GM12878 (cell line): ENCODE results near the gene PISD. TPM values are rescaled to one million over a fixed set of nuclear protein-coding genes. Genes with fewer than 3 reads are reported as not detected.
"Not testable (repeated sequence)": the region's sequence is repeated elsewhere in the genome, so short reads cannot be mapped to it uniquely, and the experiment has no call there.

Experiments
- ATAC-seq: fragments of 200-7000 bp; cut with Tn5 transposase; 3 replicates; pipeline ENCODE4 v1.9.1; 2020; ENCODE audit warnings: mild to moderate bottlenecking, moderate library complexity
- BruUV-seq: library from RNA; stranded (reverse); fragments of 400-500 nt; replicated peaks from 2 replicates; lab custom pipeline; 2021; lab: Mats Ljungman, UMichigan
- CTCF ChIA-PET: fragments of 300-600 bp; sonication (Branson Sonifier 250); formaldehyde crosslinking; extraction: SDS; loops from one replicate; lab custom pipeline; 2021; ENCODE audit warnings: inconsistent platforms; lab: Yijun Ruan, JAX
- POLR2A ChIA-PET: fragments of 350-600 bp; formaldehyde crosslinking; extraction: SDS; loops from one replicate; lab custom pipeline; 2021; ENCODE audit warnings: inconsistent platforms; lab: Charles Lee
- RAD21 ChIA-PET: fragments of 300-600 bp; sonication (Branson Sonifier 250); formaldehyde crosslinking; loops from one replicate; lab custom pipeline; 2023; ENCODE audit warnings: antibody characterized with exemption; ENCODE audit not compliant: unreplicated experiment; lab: Charles Lee
- SMC1A ChIA-PET: fragments of 300-600 bp; sonication (Branson Sonifier 250); formaldehyde crosslinking; loops from one replicate; lab custom pipeline; 2023; ENCODE audit not compliant: unreplicated experiment, uncharacterized antibody; lab: Charles Lee
- DNase-seq: peaks from one replicate; pipeline ENCODE4 v3.0.0-alpha.2; 2011; ENCODE audit warnings: low read depth, low spot score
- FAIRE-seq: peaks from 3 replicates; lab custom pipeline; 2011; peaks lifted over from hg19 to GRCh38; lab: Jason Lieb, UNC
- H2AFZ ChIP-seq: 2 replicates; pipeline ENCODE4 v1.6.0; 2011; ENCODE audit warnings: low read depth, low read length, control low read depth; ENCODE audit not compliant: control insufficient read depth
- H3K27ac ChIP-seq: 2 replicates; pipeline ENCODE4 v1.5.1; 2011; ENCODE audit warnings: control low read depth; ENCODE audit not compliant: control insufficient read depth, insufficient read depth
- H3K27me3 ChIP-seq, 2 experiments: replicated peaks in 1 of 2; 2 replicates each; pipeline versions ENCODE4 v1.6.0 to v1.6.1; 2011; ENCODE audit warnings: low read length in 1 of 2; ENCODE audit not compliant: control insufficient read depth in 2 of 2, insufficient read depth in 2 of 2
- H3K36me3 ChIP-seq, 2 experiments: 2 replicates each; pipeline ENCODE4 v1.5.1; 2011; ENCODE audit warnings: low read length in 1 of 2; ENCODE audit not compliant: control insufficient read depth in 2 of 2, insufficient read depth in 2 of 2
- H3K4me1 ChIP-seq: 2 replicates; pipeline ENCODE4 v1.6.1; 2011; ENCODE audit warnings: mild to moderate bottlenecking, low read length, moderate library complexity, mixed read lengths; ENCODE audit not compliant: control insufficient read depth, insufficient read depth
- H3K4me2 ChIP-seq: 2 replicates; pipeline ENCODE4 v1.6.0; 2011; ENCODE audit warnings: control low read depth; ENCODE audit not compliant: control insufficient read depth, insufficient read depth
- H3K4me3 ChIP-seq: fragments of 200-600 bp; sonication (generic); 2 replicates; pipeline ENCODE4 v1.5.1; 2016
- H3K79me2 ChIP-seq: 2 replicates; pipeline ENCODE4 v1.6.0; 2011; ENCODE audit warnings: low read length; ENCODE audit not compliant: control insufficient read depth, insufficient read depth
- H3K9ac ChIP-seq: 2 replicates; pipeline ENCODE4 v1.8.0; 2011; ENCODE audit warnings: low read length, control low read depth, mixed read lengths; ENCODE audit not compliant: control insufficient read depth, insufficient read depth
- H3K9me3 ChIP-seq: replicated peaks from 3 replicates; pipeline ENCODE4 v1.5.1; 2011; ENCODE audit warnings: mild to moderate bottlenecking, low read length; ENCODE audit not compliant: control insufficient read depth, insufficient read depth
- H4K20me1 ChIP-seq: 2 replicates; pipeline ENCODE4 v1.6.0; 2011; ENCODE audit not compliant: control insufficient read depth, insufficient read depth
- CHD4 ChIP-seq: fragments of 200-600 bp; sonication (generic); IDR thresholded peaks from 2 replicates; pipeline ENCODE4 v1.6.1; 2016; ENCODE audit warnings: mild to moderate bottlenecking
- MYC ChIP-seq: IDR thresholded peaks from 2 replicates; pipeline ENCODE4 v1.6.1; 2011; ENCODE audit warnings: mild to moderate bottlenecking, low read length, moderate library complexity, inconsistent platforms; ENCODE audit not compliant: insufficient read depth, insufficient replicate concordance, insufficient read length, severe bottlenecking
- TCF7 ChIP-seq: IDR thresholded peaks from 2 replicates; pipeline ENCODE4 v1.6.1; 2014; ENCODE audit warnings: antibody characterized with exemption, borderline replicate concordance
- WGBS: methylation state at CpG from one replicate; pipeline ENCODE4 v1.1.6; 2016; ENCODE audit warnings: low lambda C conversion rate; ENCODE audit not compliant: insufficient replicate concordance, insufficient coverage; ENCODE audit errors: missing lambda C conversion rate; 5-methylcytosine and 5-hydroxymethylcytosine counted together
- in situ Hi-C: fragments of 300-500 bp; cut with MboI; formaldehyde crosslinking; loops from 9 replicates; pipeline ENCODE4 v1.14.3; 2018; ENCODE audit warnings: mixed read lengths
- intact Hi-C: fragments of 100-400 bp; cut with micrococcal nuclease; formaldehyde crosslinking; loops from one replicate; pipeline ENCODE4 v1.14.2; 2022; ENCODE audit not compliant: unreplicated experiment
- polyA plus RNA-seq, 11 experiments: library from polyadenylated mRNA; depleted of rRNA in 4 of 11; unstranded in 6 of 11; stranded (reverse) in 5 of 11; fragments of >200 nt; fragmentation: Nextera tagmentation in 4 of 11; fragmentation: Illumina TruSeq in 1 of 11; extraction: Ambion mirVana in 4 of 11; extraction: Trizol in 1 of 11; gene quantifications; 1 replicate in 1 of 11; 2 replicates in 10 of 11; pipeline versions ENCODE4 v1.2.1 to v1.2.3, GENCODE V29; 2011 to 2016; ENCODE audit warnings: inconsistent platforms in 2 of 11, missing spikeins in 2 of 11, low read depth in 1 of 11
- total RNA-seq, 4 experiments: library from RNA; depleted of rRNA in 3 of 4; stranded (reverse); fragments of >200 nt in 3 of 4; fragmentation: Illumina TruSeq in 1 of 4; extraction: Trizol in 1 of 4; gene quantifications; 2 replicates each; pipeline versions ENCODE4 v1.2.1 to v1.2.3, GENCODE V29; 2013 to 2021
- TF ChIP-seq, protein P1 (sequence below): fragments of 450-650 bp; IDR thresholded peaks from 2 replicates; pipeline ENCODE4 v1.6.1; 2017; ENCODE audit warnings: antibody characterized with exemption, mild to moderate bottlenecking, moderate library complexity
- TF ChIP-seq, protein P2 (sequence below): fragments of 450-650 bp; IDR thresholded peaks from 2 replicates; pipeline ENCODE4 v1.6.1; 2017; ENCODE audit warnings: borderline replicate concordance

PISD gene
- total and polyA plus RNA-seq, 10 of the 15 experiments (the other 5 are each of a cell fraction or from before 2014, with no cell fraction given) = 25.8 to 62.7 (median 45.8) TPM

DNA sequence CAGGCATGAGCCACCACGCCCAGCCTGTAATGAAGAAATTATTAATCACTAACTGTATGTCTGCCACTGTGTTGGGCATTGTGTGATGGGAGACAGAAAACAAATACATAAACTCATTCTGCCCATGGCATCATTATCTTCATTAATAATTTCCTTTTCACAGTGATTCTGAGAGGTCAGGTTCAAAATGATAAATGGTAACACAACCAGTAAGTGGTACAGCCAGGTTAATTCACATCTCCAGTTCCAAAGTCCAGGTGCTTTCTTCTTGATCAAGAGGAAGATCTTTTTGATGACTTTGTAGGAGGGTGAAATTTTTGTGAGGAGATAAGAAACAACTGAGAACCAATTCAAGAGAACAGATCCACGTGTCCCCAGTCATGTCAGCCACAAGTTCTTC lies 66.7 kb downstream of the PISD start:
- no peaks in the 10 kb centered on the region for H3K9me3 ChIP-seq
- H3K36me3 ChIP-seq = no peaks in the 10 kb centered on the region
- intact Hi-C loops = no loop called here
- H3K4me1 ChIP-seq = no peaks in the 10 kb centered on the region
- RAD21 ChIA-PET = no interaction called here
- H3K9ac ChIP-seq = no peak overlapping the region
- no peak for ATAC-seq
- no peaks in the 10 kb centered on the region for H3K79me2 ChIP-seq
- H4K20me1 ChIP-seq = no peaks in the 10 kb centered on the region
- no peak for FAIRE-seq
- no peak overlapping the region for H2AFZ ChIP-seq
- TF ChIP-seq MYC = no peak
- TF ChIP-seq, protein P1, sequence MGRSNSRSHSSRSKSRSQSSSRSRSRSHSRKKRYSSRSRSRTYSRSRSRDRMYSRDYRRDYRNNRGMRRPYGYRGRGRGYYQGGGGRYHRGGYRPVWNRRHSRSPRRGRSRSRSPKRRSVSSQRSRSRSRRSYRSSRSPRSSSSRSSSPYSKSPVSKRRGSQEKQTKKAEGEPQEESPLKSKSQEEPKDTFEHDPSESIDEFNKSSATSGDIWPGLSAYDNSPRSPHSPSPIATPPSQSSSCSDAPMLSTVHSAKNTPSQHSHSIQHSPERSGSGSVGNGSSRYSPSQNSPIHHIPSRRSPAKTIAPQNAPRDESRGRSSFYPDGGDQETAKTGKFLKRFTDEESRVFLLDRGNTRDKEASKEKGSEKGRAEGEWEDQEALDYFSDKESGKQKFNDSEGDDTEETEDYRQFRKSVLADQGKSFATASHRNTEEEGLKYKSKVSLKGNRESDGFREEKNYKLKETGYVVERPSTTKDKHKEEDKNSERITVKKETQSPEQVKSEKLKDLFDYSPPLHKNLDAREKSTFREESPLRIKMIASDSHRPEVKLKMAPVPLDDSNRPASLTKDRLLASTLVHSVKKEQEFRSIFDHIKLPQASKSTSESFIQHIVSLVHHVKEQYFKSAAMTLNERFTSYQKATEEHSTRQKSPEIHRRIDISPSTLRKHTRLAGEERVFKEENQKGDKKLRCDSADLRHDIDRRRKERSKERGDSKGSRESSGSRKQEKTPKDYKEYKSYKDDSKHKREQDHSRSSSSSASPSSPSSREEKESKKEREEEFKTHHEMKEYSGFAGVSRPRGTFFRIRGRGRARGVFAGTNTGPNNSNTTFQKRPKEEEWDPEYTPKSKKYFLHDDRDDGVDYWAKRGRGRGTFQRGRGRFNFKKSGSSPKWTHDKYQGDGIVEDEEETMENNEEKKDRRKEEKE = no peak
- TF ChIP-seq CHD4 = no peak
- TF ChIP-seq, protein P2, sequence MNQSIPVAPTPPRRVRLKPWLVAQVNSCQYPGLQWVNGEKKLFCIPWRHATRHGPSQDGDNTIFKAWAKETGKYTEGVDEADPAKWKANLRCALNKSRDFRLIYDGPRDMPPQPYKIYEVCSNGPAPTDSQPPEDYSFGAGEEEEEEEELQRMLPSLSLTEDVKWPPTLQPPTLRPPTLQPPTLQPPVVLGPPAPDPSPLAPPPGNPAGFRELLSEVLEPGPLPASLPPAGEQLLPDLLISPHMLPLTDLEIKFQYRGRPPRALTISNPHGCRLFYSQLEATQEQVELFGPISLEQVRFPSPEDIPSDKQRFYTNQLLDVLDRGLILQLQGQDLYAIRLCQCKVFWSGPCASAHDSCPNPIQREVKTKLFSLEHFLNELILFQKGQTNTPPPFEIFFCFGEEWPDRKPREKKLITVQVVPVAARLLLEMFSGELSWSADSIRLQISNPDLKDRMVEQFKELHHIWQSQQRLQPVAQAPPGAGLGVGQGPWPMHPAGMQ = no peak
- no peak for TF ChIP-seq TCF7
- H3K4me2 ChIP-seq = no peak overlapping the region
- POLR2A ChIA-PET = no interaction called here
- no peak overlapping the region for H3K27ac ChIP-seq
- WGBS = 100% methylated on average over 2 of the region's 2 CpGs
- no peak for DNase-seq
- CTCF ChIA-PET = no interaction called here
- SMC1A ChIA-PET = no interaction called here
- in situ Hi-C loops = no loop called here
- no peaks in the 10 kb centered on the region for H3K27me3 ChIP-seq
- H3K4me3 ChIP-seq = no peak overlapping the region
- BruUV-seq = no TSS peak

DNA sequence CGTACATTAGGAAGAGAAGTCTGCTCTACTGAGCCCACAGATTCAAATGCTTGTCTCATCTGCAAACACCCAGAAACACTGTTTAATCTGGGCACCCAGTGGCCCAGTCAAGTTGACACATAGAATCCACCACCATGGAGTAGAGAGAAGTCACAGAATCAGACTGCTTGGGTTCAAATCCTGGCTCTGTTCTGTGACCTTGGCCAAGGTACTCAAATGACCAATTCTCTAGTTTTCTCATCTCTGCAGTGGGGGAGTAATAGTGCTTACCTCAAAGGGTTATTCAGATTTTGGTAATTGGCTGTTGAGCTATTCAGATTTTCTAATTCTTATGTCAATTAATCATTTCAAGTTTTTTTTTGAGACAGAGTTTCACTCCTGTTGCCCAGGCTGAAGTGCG lies 71.9 kb downstream of the PISD start:
- H3K4me2 ChIP-seq, DNase-seq, H3K4me3 ChIP-seq, H3K9me3 ChIP-seq, POLR2A ChIA-PET, SMC1A ChIA-PET, H3K27me3 ChIP-seq, RAD21 ChIA-PET, BruUV-seq, H4K20me1 ChIP-seq, H3K9ac ChIP-seq, FAIRE-seq, ATAC-seq, H3K27ac ChIP-seq, H2AFZ ChIP-seq, H3K4me1 ChIP-seq, H3K79me2 ChIP-seq, intact Hi-C loops, in situ Hi-C loops: not testable (repeated sequence)
- CTCF ChIA-PET = interaction anchor here (1.1 kb wide), 1 partner anchor 138 kb away, joined by 3 read pairs; no protein-coding TSS in a partner anchor
- peaks cover 6 to 19% of the 10 kb centered on the region in 2 experiments for H3K36me3 ChIP-seq
- whole genome bisulfite sequencing = no CpG with 5 or more reads among the region's 2 CpGs
